ENCODE measurements around the gene IKZF3.
"Not testable (repeated sequence)": the region's sequence is repeated elsewhere in the genome, so short reads cannot be mapped to it uniquely, and the experiment has no call there.

IKZF3 gene

DNA sequence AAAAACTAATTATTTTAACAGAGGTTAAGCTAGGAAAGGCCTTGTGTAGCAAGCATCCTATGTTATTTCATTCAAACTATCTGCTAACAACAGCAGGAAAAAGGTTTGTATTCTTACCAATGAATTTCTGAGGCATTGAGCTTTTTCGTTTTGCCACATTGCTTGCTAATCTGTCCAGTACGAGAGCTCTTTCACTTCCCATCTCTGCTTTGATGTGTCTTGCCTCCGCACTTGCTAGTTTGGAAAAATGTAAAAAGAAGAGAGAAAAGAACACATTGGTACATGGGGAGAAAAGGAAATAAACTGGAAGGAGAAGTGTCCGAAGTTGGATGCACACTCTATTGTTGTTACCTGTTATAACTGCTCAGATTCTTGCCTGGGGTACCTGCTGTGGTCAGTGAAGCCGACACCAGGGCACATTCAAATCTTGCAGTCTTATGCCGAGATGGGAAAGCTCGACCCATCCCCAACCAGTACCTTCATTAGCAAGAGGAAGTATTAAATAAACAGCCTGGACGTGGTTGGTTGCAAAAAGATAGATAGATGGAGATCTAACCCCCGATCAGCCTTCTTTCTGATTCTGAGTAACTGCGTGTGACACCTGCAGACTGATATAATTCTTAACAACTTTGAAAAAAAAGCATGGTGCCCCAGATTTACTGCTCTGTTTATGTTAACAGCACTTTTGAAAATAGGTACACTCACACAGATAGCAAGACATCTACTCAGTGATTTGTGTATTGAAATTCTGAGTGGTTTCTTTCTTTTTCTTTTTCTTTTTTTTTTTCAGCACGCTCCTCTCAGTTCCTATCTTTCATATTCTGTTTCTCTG is 86.4 kb downstream of the IKZF3 start:
- DNase-seq = no peak

DNA sequence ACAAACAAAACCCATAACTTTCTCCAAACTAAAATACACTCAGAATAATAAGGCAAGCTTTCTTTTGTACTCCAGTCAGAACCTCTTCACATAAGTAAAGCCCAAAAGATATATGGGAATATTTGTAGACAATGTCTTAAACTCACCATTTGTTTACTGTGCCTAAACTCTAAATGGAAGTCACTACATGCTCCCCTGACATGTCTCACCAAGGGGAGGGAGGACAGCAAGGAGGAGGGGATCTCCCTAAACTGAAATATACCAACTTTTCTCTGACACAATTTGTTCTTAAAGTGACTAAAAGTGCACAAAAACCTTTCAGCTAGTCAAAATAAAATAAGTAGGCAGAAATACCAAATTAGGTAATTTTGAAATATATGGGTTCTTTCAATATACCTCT is 87.9 kb downstream of the IKZF3 start:
- no peak for DNase-seq

DNA sequence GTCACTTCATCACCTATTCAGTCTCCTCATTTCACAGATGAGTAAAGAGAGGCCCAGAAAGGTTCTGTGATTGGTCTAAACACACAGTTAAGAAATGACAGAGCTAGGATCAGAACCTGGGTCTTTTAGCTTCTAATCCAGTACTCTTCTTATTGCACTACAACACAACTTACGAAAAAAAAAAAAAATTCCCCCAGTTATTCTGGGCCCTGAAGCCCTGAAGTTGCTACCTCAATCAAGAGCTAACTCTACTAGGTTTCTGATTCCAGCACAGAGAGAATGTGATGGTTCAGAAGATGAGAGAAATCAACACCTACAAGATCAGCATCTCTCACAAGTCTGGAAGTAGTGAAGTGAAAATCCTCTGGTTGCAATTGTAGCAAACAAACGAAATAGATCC is 89.1 kb downstream of the IKZF3 start:
- no peak for DNase-seq

DNA sequence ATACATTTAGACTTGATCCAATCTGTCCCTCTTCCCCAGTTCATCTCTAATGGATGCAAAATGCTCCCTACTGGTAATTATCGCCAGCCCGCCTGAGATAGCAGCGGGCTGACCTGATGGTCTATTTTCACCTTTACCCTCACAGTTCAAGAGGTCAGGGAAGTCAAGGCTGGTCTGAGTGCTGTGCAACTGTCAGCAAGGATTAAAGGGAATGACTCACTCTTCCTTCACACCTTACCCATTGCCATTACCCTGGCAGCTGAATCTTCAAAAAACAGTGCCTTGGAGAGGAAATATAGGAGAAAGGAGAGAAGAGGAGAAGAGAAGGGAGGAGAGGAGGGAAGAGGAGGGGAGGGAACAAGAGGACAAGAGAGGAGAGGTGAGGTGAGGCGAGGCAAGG is 90.1 kb downstream of the IKZF3 start:
- no peak for DNase-seq

DNA sequence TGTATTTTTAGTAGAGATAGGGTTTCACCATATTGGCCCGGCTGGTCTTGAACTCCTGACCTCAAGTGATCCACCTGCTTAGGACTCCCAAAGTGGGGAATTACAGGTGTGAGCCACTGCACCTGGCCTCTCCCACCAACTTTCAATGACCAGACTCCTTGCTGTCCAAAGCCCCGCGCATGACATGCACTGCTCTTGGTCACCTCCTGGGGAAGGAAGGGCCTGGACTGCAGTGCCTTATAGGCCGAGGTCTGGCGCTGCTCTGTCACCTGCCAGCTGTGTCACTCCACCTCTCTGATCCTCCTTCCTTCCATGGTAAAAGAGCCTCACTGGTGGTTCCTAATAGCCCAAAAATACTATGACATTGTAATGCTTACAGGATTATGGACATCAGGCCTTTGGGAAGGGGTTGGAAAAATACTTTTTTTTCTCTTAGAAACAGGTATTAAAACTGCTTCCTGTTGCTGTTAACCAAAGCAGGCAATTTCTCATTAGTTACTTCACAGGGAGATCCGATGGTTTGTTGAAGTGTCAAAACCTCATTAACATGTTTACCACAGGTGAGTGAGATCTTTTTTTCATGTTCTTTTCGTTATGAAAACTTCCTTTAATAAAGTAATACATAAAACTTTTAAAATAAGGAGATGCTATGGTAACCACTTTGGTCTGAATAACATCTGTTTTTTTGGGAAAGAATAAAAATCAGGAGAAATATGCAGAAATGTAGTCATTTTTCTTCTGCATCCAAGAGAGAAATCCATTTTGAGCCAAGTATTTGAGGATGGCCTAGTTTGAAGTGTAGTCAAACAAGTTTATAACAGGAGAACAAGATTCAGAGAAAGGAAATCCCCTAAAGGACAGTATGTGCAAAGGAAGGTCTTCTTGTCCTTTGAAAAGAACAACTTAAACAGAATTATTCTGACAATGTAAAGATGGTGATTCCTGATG is 90.9 kb downstream of the IKZF3 start:
- no peak for DNase-seq

DNA sequence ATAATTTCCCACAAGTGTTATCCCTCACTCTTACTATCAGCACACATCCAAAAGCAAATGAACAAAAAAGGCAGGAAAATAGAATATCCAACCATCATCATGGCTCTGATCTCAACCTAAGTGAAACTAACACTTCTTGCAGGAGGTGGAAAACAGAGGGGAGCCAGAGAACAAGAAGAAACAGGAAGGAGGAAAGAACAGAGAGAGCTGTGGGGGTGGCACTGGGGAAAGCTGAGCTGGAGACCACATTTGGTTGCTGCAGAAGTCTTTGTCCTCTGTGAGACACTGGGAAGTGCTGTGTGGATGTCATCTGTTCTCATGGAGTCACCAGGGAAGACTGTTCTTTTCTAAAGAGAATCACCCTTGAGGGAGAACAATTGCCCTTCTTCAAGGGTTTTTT is 91.7 kb downstream of the IKZF3 start:
- no peak for DNase-seq

DNA sequence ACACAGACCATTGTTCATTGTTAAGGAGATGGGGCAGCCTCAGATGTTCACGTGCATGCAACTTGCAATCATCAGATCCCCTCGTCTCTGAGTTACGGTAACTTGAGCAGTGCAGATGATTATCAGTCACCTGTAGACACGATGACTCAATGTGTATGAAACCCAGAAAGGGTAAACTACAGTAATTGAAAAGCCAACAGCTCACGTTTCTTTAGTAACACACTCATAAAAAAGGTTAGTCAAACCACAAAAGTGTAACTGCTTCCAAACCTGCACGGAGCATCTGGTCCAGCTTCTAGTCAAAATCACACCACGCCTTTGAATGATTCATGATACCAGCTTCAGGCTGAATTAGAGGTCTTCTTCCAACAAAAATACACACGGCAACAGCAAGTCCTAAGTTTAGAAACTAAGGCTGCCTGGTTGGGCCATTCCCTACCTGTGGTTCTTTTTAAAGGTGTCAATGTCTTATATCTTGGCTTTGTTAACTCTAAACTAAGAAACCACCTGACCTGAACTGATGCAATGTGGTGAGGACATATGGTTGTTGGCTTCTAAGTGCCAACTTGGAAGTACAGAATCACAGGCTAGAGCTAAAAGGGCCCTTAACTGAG is 94.0 kb downstream of the IKZF3 start:
- peak in 1 of 2 donors; percentile 52 for DNase-seq

DNA sequence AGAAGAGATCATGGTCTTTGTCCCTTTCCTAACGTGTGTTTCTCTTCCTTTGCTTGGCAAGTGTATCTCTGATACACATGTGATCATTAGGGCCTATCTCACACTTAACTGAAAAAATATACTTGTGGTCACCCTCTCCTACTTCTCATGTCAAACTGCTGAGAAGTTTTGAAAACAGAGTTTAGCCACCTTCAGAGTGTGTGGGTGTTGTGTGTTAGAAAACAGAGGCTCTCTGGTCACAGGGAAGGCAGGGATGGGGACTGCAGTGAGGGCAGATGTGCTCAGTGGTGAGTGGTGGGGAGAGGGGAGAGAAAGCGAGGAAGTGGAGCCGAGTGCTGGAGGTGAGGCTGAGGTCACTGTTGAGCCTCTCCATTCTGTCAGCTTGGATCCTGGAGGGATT is 97.0 kb downstream of the IKZF3 start:
- DNase-seq = no peak

DNA sequence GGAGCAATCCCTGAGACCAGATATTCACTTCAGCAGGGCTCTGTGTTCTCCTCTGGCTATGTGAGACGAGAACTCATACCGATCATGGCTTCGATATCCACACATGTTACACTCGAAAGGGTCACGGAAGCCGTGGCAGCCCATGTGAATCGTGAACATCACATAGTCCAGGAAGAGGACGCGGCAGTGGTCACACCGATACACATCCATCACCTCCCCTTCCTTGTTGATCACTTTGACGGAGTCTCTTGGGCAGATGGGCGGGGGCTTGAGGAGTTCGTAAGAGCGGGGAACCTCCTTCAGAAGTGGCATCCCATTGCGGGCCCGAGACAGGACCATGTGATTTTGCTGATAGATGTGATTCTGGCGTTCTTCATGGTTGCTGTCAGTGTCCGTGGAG is 98.3 kb downstream of the IKZF3 start:
- DNase-seq = no peak

DNA sequence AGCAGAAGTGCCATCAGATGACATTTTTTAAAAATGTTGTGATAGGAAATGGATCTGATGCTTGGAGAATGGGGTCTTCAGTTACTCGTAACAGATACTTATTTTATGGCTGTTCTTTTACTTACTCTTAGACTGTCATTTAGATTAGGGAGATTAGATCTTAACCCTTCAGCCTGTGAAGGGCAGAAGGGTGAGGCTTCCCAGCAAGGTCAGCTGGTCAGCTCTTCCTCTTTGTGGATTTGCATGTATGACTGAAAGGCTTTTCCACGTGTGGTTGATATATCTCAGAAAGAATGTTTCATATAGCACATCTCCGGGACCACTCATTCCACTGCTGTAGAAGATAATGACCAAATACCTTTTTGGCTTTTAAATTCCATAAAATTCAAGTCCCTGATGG is 98.9 kb downstream of the IKZF3 start:
- no peak for DNase-seq

DNA sequence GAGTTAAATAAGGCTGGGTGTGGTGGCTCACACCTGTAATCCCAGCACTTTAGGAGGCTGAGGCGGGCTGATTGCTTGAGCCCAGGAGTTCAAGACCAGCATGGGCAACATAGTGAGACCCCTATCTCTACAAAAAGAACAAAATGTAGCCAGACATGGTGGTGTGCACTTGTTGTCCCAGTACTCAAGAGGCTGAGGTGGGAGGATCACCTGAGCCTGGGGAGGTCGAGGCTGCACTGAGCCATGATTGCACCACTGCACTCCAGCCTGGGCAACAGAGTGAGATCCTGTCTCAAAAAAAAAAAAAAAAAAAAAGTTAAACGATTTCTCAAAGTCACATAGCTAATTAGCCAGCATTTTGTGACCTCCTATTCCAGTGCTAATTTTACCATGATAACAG is 99.9 kb downstream of the IKZF3 start:
- not testable (repeated sequence) for DNase-seq

DNA sequence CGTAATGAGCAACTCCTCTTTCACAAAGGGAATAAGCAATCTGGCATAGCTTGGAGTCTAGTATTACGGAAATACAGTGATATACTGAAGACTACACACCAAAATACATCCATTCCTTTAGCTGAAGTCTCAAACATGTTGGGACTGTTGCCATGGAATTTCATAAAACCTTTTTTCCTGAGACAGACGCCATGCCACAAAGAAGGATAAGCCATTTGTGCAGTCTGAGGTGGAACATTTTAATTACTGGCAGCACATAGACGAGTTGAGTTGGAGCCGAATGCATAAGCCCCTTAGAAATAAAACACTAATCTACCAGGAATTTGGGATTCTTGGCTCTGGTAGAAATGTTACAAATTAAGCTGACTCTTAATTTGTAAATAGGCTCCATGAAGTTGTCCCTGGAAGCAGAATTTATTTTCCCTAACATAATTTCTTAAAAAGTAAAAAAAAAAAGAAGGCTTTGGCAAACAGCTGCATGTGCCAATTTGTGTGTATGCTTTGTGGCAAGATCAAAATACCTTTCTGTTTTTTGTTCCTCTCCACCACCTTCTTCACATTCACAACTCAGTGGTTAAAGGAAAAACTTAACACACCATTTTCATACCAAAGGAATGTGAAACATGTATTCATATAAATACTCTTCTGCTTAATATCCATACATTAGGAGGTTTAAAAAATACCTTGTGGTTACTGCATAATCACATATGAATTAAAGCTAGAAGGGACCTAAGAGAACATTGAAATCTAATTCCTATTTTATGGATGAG is 100.9 kb downstream of the IKZF3 start:
- no peak for DNase-seq

DNA sequence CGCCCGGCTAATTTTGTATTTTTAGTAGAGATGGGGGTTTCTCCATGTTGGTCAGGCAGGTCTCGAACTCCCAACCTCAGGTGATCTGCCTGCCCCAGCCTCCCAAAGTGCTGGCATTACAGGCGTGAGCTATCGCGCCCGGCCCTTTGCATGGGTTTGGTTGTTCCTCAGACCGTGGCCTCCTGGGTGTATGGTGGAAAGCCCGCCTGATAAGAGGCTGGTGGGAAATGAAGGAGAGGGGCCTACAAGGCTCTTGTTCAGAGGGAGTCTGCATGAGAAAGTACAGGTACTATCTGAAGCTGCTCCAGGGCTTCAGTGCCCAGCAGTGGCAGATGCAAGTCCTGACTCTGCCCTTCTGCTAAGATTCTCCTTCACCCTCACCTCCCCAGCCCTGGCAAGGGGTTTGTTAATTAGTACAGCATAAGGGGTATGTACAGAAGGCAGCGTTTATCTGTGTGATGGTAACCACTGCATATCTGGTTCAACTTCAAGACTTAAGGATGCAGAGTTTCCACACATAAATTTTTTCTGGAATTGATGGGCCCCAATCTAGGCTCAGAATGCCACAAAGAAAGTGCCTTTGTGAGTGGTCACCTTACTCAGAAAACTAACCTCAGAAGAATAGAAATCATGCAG is 102.1 kb downstream of the IKZF3 start:
- DNase-seq = no peak

DNA sequence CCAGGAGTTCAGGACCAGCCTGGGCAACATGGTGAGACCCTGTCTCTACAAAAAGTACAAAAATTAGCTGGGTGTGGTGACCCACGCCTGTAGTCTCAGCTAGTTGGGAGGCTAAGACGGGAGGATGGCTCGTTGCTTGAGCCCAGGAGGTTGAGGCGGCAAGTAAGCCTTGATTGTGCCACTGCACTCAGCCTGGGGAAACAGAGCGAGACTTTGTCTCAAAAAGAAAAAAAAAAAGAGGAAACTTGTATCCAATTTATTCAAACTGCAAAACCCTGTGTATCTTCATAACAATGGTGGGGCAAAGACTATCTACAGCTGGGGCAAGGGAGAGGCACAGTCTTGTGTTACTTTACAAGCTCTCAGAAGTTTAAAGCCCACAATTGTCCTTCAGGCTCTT is 104.9 kb downstream of the IKZF3 start:
- DNase-seq = no peak

DNA sequence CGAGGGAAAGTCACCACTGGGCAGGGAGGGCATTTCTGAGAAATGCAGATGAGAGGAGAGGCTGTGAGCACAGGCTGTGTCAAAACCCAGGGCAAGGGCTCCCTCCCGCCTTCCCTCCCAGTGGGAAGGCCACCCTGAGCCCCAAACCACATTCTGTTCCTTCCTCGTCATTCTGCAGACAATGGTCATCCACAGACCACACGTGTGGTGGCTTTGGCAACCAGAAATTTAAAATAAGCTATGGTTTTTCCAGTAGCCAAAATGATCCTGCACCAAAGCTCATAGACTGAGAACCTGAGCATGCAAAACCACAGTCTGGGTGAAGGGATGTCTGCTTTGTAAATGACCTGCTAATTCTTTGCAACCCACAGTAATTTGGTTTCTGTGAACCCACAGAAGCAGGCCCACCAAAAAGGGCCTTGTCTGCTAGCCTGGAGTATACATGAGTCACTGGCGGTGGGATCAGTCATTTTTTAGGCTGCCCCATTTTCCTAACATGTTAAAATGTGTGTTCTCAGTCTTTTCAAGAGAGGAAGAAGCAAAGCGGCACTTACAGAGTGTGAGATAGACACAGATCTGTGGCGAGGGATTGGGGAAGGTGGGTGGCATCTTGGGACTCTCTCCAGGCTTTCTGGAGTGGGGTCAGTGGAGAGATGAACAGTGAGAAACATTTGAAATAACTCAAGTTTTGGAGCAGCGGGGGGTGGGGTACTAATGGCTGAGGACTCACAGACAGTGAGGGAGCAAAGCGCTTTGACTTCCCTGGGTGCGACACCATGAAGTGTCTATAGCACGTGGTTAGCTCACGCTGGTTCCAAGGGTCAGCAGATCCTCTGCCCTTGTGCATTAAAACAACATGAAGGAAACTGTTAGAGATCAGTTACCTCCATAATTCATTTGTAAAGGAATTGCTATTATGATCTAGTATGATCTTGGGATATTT is 105.9 kb downstream of the IKZF3 start:
- peak; percentile 37 to 47 for DNase-seq

DNA sequence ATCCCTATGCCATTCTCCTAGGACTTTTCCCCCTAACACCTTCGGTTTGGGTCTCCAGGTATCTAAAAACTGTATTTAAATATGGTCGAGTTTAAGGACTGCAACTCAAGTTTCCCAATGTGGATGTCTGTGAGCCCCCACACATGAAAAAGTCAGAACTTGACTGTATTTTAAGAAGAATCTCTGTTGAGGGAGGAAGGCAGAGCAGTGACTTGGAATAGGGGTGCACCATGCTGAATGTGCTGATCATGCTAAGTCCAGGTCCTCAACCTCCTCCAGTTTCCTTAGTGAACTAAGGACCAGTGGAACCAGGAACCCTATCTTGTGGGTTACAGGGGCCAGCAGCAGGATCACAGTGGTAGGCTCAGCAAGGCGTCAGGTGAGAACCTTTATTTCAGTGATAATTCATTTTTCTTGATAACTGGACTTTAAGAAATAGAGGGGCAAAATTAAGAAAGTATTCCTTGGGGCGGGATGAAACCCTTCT is 106.9 kb downstream of the IKZF3 start:
- no peak for DNase-seq

DNA sequence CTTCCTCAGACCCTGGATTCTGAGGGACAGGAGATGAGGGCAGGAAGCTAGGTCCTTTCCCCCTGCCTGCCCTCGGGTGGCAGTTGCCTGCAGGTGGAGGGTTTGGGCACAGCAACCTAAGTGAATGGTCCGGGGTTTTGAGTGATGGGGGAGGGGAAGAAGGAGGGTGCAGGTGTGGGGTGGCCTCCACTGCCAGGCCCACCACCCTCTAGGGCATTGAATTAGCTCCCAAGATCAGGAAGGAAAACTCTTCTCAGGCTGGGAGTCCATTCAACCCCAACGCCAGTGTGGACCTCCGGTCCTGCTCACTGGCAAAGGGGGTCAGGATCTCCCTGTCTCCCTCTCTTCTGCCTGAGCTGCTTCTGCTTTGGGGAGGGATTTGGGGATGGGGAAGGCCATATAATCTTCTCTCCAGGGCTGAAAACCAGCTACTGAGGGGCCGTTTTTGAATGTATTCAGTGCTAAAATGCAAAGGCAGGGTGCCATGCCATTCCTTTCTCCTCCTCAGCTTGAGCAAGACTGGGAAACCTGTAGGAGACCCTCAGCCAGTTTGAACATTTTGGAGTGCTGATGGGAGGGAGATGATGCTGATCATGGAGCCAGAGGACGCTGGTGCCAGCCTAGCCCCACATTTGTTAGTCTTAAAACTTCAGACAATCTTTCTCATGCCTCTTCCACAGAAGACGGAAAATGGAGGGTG is 107.6 kb downstream of the IKZF3 start:
- DNase-seq = no peak

DNA sequence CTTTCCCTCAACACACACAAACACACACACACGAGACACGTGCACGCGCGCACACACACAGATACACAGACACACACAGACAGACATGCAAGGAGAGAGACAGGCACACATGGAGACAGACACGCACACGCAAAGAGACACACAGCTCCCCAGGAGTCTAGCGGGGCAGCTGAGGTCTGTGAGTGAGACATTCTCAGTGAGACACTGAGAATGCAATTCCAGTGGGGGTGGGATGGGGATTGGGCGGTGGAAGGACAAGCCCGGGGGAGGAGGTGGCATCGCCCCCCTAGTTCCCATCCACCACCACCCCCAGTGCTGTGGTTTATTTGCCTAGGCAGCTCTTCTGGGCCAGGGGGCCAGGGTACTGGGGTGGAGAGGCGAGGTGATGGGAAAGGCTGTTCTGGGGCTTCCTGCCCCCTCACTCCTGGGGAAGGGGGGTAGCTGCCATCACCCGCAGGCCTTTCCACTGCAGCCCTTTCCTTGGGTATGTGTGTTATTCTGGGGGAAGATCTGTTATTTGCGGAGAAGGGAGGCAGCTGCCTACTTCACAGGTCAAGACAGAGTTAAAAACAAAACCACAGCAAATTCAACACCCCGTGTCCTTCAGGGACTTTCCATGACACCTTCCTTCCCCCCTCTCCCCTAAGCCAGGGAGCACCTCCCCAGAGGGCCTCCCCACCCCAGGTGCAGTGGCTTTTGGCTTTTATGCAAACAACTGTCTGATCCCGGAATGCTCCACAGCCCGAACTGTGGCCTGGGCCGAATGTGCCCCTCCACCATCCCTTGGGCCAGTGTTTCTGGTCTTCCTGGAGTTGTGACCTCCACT is 108.3 kb downstream of the IKZF3 start:
- DNase-seq = no peak

DNA sequence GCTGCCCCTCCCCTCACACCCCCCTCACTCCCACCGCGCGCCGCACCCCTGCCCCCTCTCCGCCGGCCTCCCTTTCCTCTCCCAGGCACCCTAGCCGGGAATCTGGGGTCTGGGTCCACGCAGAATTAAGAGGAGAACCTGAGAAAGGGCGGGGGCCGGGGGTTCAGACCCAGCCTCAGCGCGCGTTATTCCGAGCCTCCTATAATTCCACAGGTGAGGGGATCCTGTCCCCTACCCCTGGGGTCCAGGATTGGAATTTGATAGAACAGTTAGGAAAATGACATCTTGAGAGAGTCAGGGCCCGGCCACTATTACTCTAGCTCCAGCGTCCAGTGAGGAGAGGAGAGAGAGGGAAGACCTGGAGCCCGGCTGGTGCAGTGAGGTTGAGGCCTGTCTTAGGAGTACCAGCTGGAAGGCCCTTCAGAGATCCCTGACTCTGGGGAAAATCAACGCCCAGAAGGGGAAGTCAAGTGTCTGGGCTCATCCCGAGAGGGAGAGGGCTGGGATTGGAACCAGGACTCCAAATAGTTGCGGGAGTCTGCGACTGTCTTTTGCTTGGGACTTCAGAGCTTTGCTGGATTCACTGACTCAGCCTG is 109.1 kb downstream of the IKZF3 start:
- DNase-seq = no peak

Data from stimulated activated CD4-positive, alpha-beta T cell treated with anti-CD3 and anti-CD28 coated beads, Interleukin-2, amount 100 ng/mL, for 48 hours (primary cell).